ENCODE results near the gene KCTD13. TPM values are rescaled to one million over a fixed set of nuclear protein-coding genes. Genes with fewer than 3 reads are reported as not detected.

Gene KCTD13
- polyA plus RNA-seq, 2 of the 4 experiments (the other 2 are of a cell fraction), result 12.7 to 14.6 TPM

DNA sequence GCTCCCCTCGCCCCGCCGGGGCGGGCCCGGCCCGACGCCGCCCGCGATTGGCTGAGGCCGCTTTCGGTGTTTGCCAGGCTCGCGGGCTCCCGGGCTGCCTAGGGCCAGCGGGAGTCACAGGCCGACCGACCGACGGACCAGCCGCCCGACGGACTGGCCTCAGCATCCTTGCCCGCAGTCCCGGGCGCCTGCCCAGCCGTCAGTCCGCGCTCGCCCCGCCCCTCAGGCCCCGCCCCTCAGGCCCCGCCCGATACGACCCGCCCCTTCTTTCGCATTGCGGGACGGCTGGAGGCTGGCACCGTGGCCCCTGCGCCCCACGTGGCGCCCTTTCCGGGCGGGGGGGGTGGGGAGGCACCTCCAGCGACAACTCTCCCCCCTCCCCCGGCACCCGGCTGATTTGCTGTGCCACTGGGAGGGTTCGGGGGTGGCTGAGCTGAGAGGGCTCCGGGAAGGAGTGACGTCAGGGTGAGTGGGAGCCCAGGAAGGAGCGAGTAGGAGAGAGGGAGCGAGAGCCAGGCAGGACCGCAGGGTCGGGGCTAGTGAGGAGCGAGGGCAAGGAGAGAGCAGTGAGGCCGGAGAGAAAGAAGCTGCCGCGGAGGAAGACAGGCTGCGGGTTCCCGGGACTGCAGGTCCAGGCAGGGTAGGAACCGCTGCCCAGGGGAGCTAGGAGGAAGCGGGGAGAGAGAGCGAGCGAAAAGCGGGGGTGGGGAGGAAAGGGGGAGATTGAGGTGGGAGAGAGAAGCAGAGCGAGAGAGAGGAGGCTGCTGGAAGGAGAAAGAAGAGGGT, 25.7 kb downstream of the KCTD13 start, which contains the start of gene ASPHD1 (continued):
- TF ChIP-seq PBX3 (IDR thresholded peaks at IDR 0.05) (no peak), HOXB5 (CRISPR knock-in tag; IDR thresholded peaks at IDR 0.05) (0 out of 2 replicates have a peak, but pooled peaks have one; percentile 31), EHMT2 (IDR thresholded peaks at IDR 0.05; ENCODE audit: low read depth) (no peak)

DNA sequence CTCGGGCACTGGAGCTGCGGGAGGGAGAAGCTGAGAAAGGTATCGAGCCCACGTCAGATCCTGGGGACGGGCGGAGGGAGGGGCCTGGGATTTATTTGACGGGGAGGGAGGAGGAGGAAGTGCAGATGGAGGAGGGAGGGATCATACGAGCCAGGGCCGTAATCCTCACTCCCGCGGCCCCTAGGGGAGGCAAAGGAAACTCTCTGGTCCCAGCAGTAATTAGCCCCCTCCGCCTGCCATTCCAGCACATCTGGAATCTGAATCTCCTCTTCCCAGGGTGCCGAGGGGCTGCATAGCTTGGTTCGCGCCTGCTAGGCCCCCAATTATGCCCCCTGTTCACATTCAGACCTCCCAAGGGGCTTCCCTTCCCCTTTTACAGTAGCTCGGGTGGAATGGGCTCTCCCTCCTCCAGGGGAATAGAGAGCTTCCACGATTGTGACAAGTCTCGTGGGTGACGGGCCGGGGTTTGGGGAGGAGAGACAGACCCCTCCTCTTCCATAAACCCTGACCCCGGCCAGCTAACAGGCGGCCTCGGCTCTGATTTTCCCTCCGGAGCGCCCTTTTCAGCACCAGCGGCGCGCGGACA, 26.4 kb downstream of the KCTD13 start, which contains the start of gene SEZ6L2:
TSS of gene SEZ6L2 (minus strand) at position 35 of the 586 bp plus-strand sequence. CDS start 531 bp downstream, outside the sequence.
- H3K27ac ChIP-seq, result peak within 1 kb of the TSS; percentile 80 to 88
- no peaks in the 10 kb centered on the region for H3K9me3 ChIP-seq
- H3K4me1 ChIP-seq, result peaks cover 16% of the 10 kb centered on the region
- ATAC-seq (peak; percentile 80 to 88), DNase-seq (ENCODE audit: low read depth in 1 of 2, low spot score in 1 of 2) (peak; percentile 89 to 94), FAIRE-seq (no peak)
- POLR2A ChIA-PET, result interaction anchor here (0.6 to 2.3 kb wide), 14 partner anchors 13 to 166 kb away, joined by 3 to 12 read pairs (median 5); partner anchors contain the start of genes ALDOA, CDIPT, HIRIP3 and INO80E
- H3K4me3 ChIP-seq, result peak within 1 kb of the TSS; percentile 68
- under 1% methylated on average over 25 of the region's 29 CpGs for WGBS (ENCODE audit: missing lambda C conversion rate)
- CTCF ChIA-PET, result interaction anchor here (0.7 to 5.4 kb wide), 15 partner anchors 10 to 132 kb away, joined by 3 to 41 read pairs (median 4); no protein-coding TSS in a partner anchor
- peak within 1 kb of the TSS; percentile 98 for H3K4me2 ChIP-seq
- TF ChIP-seq CBX8 (IDR thresholded peaks at IDR 0.05) (no peak), KDM5A (IDR thresholded peaks at IDR 0.05) (no peak), MAZ (IDR thresholded peaks at IDR 0.05; ENCODE audit: borderline replicate concordance, low read depth, low read length) (0 out of 2 replicates have a peak, but pooled peaks have one; percentile 52), HOXB13 (CRISPR knock-in tag; IDR thresholded peaks at IDR 0.05; ENCODE audit: low read depth) (peak; percentile 44; the same call in 1 of the 2 replicates), EP300 (IDR thresholded peaks at IDR 0.05) (no peak), EHF (CRISPR knock-in tag; IDR thresholded peaks at IDR 0.05) (no peak), NPAS2 (CRISPR knock-in tag; IDR thresholded peaks at IDR 0.05; ENCODE audit: borderline replicate concordance) (no peak), CHD2 (IDR thresholded peaks at IDR 0.05; ENCODE audit: low read length, partially characterized antibody) (no peak), SREBF2 (IDR thresholded peaks at IDR 0.05) (no peak), NR3C1 (IDR thresholded peaks at IDR 0.05) (no peak), BCL3 (IDR thresholded peaks at IDR 0.05) (peak; percentile 38; the same call in 1 of the 3 replicates), PHF8 (IDR thresholded peaks at IDR 0.05; ENCODE audit: borderline replicate concordance, low read depth) (no peak), TFCP2L1 (CRISPR knock-in tag; IDR thresholded peaks at IDR 0.05) (peak; percentile 55), RAD21 (conservative IDR thresholded peaks at IDR 0.05 in 1 of 2, IDR thresholded peaks at IDR 0.05 in 1 of 2) (0 out of 5 replicates have a peak, but pooled peaks have one; percentile 21 to 22), HDAC2 (IDR thresholded peaks at IDR 0.05) (0 out of 2 replicates have a peak, but pooled peaks have one; percentile 44), MAX (IDR thresholded peaks at IDR 0.05) (peak; percentile 13; the same call in 1 of the 2 replicates), CHD4 (IDR thresholded peaks at IDR 0.05; ENCODE audit: borderline replicate concordance) (no peak), POLR2A (IDR thresholded peaks at IDR 0.05; ENCODE audit: low read length) (peak; percentile 44), ZSCAN20 (CRISPR knock-in tag; IDR thresholded peaks at IDR 0.05) (no peak), TP53 (CRISPR knock-in tag; IDR thresholded peaks at IDR 0.05) (no peak), MAFK (IDR thresholded peaks at IDR 0.05; ENCODE audit: partially characterized antibody) (no peak), HOXB5 (CRISPR knock-in tag; IDR thresholded peaks at IDR 0.05) (no peak), JUN (IDR thresholded peaks at IDR 0.05) (0 out of 5 replicates have a peak, but pooled peaks of 1 of the 2 experiments have one; percentile 13), RARB (CRISPR knock-in tag; IDR thresholded peaks at IDR 0.05) (no peak), GATA3 (IDR thresholded peaks at IDR 0.05; ENCODE audit: borderline replicate concordance) (no peak), ZC3H11A (IDR thresholded peaks at IDR 0.05) (no peak), EHMT2 (IDR thresholded peaks at IDR 0.05; ENCODE audit: low read depth) (peak; percentile 90)
- TF ChIP-seq, protein P1, sequence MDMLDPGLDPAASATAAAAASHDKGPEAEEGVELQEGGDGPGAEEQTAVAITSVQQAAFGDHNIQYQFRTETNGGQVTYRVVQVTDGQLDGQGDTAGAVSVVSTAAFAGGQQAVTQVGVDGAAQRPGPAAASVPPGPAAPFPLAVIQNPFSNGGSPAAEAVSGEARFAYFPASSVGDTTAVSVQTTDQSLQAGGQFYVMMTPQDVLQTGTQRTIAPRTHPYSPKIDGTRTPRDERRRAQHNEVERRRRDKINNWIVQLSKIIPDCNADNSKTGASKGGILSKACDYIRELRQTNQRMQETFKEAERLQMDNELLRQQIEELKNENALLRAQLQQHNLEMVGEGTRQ (IDR thresholded peaks at IDR 0.05), result no peak
- TF ChIP-seq, protein P2, sequence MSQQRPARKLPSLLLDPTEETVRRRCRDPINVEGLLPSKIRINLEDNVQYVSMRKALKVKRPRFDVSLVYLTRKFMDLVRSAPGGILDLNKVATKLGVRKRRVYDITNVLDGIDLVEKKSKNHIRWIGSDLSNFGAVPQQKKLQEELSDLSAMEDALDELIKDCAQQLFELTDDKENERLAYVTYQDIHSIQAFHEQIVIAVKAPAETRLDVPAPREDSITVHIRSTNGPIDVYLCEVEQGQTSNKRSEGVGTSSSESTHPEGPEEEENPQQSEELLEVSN (IDR thresholded peaks at IDR 0.05; ENCODE audit: borderline replicate concordance, low read depth), result no peak
- TF ChIP-seq, protein P3, sequence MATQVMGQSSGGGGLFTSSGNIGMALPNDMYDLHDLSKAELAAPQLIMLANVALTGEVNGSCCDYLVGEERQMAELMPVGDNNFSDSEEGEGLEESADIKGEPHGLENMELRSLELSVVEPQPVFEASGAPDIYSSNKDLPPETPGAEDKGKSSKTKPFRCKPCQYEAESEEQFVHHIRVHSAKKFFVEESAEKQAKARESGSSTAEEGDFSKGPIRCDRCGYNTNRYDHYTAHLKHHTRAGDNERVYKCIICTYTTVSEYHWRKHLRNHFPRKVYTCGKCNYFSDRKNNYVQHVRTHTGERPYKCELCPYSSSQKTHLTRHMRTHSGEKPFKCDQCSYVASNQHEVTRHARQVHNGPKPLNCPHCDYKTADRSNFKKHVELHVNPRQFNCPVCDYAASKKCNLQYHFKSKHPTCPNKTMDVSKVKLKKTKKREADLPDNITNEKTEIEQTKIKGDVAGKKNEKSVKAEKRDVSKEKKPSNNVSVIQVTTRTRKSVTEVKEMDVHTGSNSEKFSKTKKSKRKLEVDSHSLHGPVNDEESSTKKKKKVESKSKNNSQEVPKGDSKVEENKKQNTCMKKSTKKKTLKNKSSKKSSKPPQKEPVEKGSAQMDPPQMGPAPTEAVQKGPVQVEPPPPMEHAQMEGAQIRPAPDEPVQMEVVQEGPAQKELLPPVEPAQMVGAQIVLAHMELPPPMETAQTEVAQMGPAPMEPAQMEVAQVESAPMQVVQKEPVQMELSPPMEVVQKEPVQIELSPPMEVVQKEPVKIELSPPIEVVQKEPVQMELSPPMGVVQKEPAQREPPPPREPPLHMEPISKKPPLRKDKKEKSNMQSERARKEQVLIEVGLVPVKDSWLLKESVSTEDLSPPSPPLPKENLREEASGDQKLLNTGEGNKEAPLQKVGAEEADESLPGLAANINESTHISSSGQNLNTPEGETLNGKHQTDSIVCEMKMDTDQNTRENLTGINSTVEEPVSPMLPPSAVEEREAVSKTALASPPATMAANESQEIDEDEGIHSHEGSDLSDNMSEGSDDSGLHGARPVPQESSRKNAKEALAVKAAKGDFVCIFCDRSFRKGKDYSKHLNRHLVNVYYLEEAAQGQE (IDR thresholded peaks at IDR 0.05), result peak; percentile 99

Data from A549 (cell line).